Mucosa of descending colon (tissue), 3 donors: ENCODE measurements around the gene IGF2R. TPM values are rescaled to one million over a fixed set of nuclear protein-coding genes. Genes with fewer than 3 reads are reported as not detected.
A peak's percentile ranks its signal among the peaks of the same experiment; 100 is the strongest.

Source experiments
- ATAC-seq: fragments of 200-7000 bp; cut with Tn5 transposase; one replicate; pipeline ENCODE4 v1.9.1; 2020; ENCODE audit warnings: mild to moderate bottlenecking, moderate library complexity
- DNase-seq, 3 donors: peaks; one replicate each; pipeline ENCODE4 v3.0.0-alpha.2; 2020
- H3K36me3 ChIP-seq: fragments of 200-600 bp; one replicate; pipeline ENCODE4 v1.8.0; 2021; ENCODE audit warnings: low read depth, mild to moderate bottlenecking
- H3K4me1 ChIP-seq: fragments of 200-600 bp; one replicate; pipeline ENCODE4 v1.8.0; 2021; ENCODE audit warnings: low read depth, mild to moderate bottlenecking
- H3K4me3 ChIP-seq: fragments of 200-600 bp; one replicate; pipeline ENCODE4 v1.8.0; 2021; ENCODE audit warnings: mild to moderate bottlenecking
- H3K9me3 ChIP-seq: fragments of 200-600 bp; one replicate; pipeline ENCODE4 v1.8.0; 2021; ENCODE audit warnings: mild to moderate bottlenecking
- CTCF ChIP-seq: fragments of 200-600 bp; IDR thresholded peaks from one replicate; pipeline ENCODE4 v1.8.0; 2022; ENCODE audit warnings: antibody characterized with exemption, mild to moderate bottlenecking
- intact Hi-C, 2 donors: fragments of 100-400 bp; cut with DNase I in 1 of 2; cut with micrococcal nuclease in 1 of 2; formaldehyde crosslinking; loops; one replicate each; pipeline versions ENCODE4 v1.11.0 to v1.11.1; 2022; cut with DNase I, micrococcal nuclease
- total RNA-seq, 3 donors: library from RNA; stranded (reverse); fragmentation: NEBNext Ultra II Directional in 2 of 3; extraction: Animal tissue kit (Norgen Biotek cat#: 25700) in 2 of 3; gene quantifications; one replicate each; pipeline versions ENCODE4 v1.2.1 to v1.2.4, GENCODE V29; 2021 to 2023
- donor health status: DM: no; HTN: no; CAD: no; lungs with moderate emphysema.
- donor health status: DM: no; HTN: no; CAD: no.
- donor health status: DM: no; HTN: yes; CAD: no.

IGF2R gene
- total RNA-seq, 3 donors from 2014 or later = 97.7 to 112 (median 101) TPM

GRCh38 chr6:159988983-159989454 is 20.1 kb downstream of the IGF2R start:
- intact Hi-C loops = no loop called here
- ATAC-seq (peak; percentile 28), DNase-seq (no peak)
- Histone ChIP-seq H3K4me3 (no peak overlapping the region), H3K4me1 (peaks cover 15% of the 10 kb centered on the region), H3K9me3 (no peaks in the 10 kb centered on the region), H3K36me3 (no peaks in the 10 kb centered on the region)
- no peak for TF ChIP-seq CTCF

GRCh38 chr6:159989492-159990480 is 20.9 kb downstream of the IGF2R start:
- Histone ChIP-seq H3K36me3 (no peaks in the 10 kb centered on the region), H3K4me3 (no peak overlapping the region), H3K9me3 (no peaks in the 10 kb centered on the region), H3K4me1 (peaks cover 15% of the 10 kb centered on the region)
- intact Hi-C loops = no loop called here
- TF ChIP-seq CTCF = no peak
- ATAC-seq (peak; percentile 24), DNase-seq (no peak)

GRCh38 chr6:159992366-159992765 is 23.5 kb downstream of the IGF2R start:
- Histone ChIP-seq H3K4me3 (no peak overlapping the region), H3K36me3 (no peaks in the 10 kb centered on the region), H3K9me3 (no peaks in the 10 kb centered on the region), H3K4me1 (peaks cover 12% of the 10 kb centered on the region)
- DNase-seq = no peak
- no peak for ATAC-seq
- intact Hi-C loops = no loop called here
- TF ChIP-seq CTCF = no peak

GRCh38 chr6:159995405-159995804 is 26.5 kb downstream of the IGF2R start:
- no peak for ATAC-seq
- DNase-seq = no peak
- no peak for TF ChIP-seq CTCF
- Histone ChIP-seq H3K4me3 (no peak overlapping the region), H3K9me3 (no peaks in the 10 kb centered on the region), H3K36me3 (no peaks in the 10 kb centered on the region), H3K4me1 (peaks cover 4% of the 10 kb centered on the region)
- intact Hi-C loops = no loop called here

GRCh38 chr6:159996087-159996622 is 27.3 kb downstream of the IGF2R start:
- intact Hi-C loops = no loop called here
- Histone ChIP-seq H3K4me3 (no peak overlapping the region), H3K36me3 (no peaks in the 10 kb centered on the region), H3K9me3 (no peaks in the 10 kb centered on the region), H3K4me1 (no peaks in the 10 kb centered on the region)
- DNase-seq (no peak), ATAC-seq (peak; percentile 69)
- no peak for TF ChIP-seq CTCF
